Measurements from ENCODE around the gene STX5.
"Not testable (repeated sequence)": the region's sequence is repeated elsewhere in the genome, so short reads cannot be mapped to it uniquely, and the experiment has no call there.

STX5 gene

DNA sequence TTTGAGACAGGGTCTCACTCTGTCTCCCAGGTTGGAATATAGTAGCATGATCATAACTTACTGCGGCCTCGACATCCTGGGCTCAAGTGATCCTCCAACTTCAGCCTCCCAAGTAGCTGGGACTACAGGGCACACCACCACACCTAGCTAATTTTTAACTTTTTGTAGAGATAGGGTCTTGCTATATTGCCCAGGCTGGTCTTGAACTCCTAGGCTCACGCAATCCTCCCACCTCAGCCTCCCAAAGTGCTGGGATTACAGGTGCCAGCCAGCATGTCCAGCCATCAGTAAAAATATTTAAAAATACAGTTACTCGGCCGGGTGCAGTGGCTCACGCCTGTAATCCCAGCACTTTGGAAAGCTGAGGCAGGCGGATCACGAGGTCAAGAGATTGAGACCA, 3.7 kb downstream of the STX5 start:
- not testable (repeated sequence) for DNase-seq

DNA sequence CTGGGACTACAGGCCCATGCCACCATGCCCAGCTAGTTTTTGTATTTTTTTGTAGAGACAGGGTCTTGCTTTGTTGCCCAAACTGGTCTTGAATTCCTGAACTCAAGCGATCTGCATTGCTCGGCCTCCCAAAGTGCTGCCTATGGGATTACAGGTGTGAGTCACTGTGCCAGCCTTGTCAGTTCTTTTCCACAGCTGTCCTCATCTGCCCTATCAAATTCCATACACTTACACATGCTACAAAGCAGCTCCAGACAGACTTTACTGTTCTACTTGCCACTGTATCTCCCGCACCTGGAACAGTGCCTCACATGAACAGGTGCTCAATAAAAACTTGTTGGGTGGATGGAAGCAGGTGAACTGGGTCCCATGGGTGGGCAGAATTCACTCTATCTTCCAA, 8.2 kb downstream of the STX5 start:
- DNase-seq: no peak

GRCh38 chr11:62817129-62817528, 14.7 kb downstream of the STX5 start:
- DNase-seq: no peak

DNA sequence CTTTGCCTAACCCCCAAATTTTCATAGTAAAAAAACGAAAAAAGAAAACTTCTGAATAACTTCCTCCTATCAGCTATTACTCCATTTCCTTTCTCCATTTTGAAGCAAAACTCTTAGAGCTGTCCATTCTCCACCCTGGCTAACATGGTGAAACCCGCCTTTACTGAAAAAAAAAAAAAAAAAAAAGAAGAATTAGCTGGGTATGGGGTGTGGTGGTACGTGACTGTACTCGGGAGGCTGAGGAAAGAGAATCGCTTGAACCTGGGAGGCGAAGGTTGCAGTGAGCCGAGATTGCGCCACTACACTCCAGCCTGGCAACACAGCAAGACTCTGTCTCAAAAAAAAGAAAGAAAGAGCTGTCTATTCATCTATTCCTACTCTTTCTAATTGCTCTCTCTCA, 15.3 kb downstream of the STX5 start:
- DNase-seq: no peak

DNA sequence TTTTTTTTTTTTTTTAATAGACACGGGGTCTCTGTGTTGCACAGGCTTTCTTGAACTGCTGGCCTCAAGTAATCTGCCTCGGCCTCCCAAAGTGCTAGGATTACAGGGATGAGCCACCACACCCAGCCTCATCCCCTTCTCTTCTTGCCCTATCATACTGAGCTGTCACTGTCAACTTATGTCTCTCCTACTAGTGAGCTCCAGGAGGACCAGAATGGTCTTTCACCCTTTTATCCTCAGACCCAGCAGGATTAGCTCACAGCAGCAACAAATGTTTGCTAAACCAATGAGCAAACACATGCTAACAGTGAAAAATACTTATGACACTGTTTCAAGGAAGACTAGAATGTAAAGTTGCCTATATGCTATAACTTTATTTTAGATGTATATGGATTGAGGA, 20.2 kb downstream of the STX5 start:
- no peak for DNase-seq

GRCh38 chr11:62810748-62811147, 21.1 kb downstream of the STX5 start:
- DNase-seq: no peak

DNA sequence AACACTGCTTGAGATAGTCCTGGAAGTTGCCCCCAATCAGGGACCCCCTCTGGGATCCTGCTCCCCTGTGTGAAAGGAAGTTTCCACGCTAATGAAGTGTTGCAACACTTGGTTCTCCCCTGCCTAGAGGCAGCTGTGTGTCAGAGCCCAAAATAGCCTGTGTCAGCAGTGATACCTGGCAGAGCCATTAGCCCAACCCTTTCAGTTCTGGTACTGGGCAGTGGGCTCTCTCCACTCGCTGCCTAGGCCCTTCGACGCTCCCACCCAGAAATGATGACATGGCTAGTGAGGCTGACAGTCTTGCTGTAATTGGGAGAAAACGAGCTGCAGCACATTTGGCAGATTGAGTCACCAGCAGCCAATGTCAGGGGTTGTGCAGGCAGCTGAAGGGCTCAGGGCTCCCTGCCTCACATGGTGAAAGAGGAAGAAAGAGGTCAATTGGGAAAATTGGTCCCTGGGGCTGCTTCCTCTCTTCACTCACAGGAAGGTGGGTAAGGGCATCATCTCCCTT, 25.2 kb downstream of the STX5 start:
- DNase-seq: no peak

GRCh38 chr11:62805961-62806441, 25.9 kb downstream of the STX5 start:
- no peak for DNase-seq

- DNase-seq: peak; percentile 95
These were observed 26.6 kb downstream of the STX5 start, which contains the start of gene NXF1 for GRCh38 chr11:62805076-62805892. Gene NXF1 (minus strand): TSS chr11:62805440. CDS start chr11:62805356, 84 bp downstream.

GRCh38 chr11:62804310-62805075, 27.4 kb downstream of the STX5 start:
- no peak for DNase-seq

DNA sequence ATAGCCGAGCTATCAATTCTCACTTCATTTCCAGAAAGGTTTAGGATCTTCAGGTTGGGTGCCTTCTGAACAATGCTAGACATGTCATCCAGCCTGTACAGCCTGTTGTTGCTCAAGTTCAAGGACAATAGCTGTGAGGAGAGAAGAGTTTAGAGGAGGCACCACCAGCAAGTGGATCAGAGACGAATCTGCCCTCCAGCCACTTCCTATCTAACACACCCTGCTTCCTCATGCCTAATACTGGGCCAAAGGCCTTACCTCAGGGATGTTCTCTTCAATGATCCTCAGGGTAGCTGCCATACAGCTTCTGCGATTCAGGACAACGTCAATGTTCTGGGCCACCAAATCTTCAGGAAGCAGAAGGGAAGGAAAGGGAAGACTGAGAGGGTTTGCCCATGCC, 30.8 kb downstream of the STX5 start:
- DNase-seq: no peak

DNA sequence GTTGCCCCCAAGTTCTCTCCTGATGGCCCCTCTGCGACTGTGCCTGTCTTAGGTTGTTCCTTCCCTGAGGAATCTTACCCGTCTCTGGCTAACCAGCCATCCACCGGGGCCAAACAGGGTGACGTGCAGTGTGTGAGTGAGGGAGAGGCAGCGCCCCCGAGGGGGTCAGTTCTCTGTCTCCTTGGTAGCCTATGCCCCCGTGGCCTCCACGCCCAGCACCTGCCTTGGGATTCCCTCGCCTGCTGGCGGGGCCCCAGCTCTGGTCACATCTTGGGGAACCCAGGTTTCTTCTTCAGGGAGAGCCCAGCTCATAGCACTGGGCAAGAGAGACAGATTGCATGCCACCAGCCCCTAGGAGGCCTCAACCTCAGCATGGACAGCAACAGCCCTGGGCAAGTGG, 32.4 kb downstream of the STX5 start:
- no peak for DNase-seq

DNA sequence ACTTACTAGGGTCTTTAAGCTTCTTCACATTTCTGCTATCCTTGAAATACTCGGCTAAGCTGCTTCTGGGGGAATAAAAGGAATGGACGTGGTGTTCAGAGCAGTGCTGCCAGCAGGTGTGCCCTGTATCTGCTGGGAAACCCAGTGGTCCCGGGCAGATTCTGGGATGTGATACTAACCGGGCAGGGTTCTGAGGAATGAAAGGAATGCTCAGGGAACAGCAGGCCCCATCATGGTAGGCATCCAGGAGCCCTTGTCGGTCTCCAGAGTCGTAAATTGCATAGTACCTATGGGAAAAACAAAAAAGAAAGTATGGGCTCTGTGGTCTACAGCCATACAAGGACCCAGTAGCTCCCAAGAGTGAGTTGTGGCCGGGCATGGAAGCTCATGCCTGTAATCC, 35.6 kb downstream of the STX5 start:
- no peak for DNase-seq

GRCh38 chr11:62794201-62794775, 37.6 kb downstream of the STX5 start:
- no peak for DNase-seq

GRCh38 chr11:62792202-62792575, 39.7 kb downstream of the STX5 start:
- no peak for DNase-seq

- peak; percentile 92 for DNase-seq
These were observed 40.2 kb downstream of the STX5 start, which contains the start of gene TMEM223 for GRCh38 chr11:62791501-62792201. Gene TMEM223 (minus strand): TSS chr11:62792006. CDS start chr11:62791994, 12 bp downstream.

- no peak for DNase-seq
These were observed 42.3 kb downstream of the STX5 start for GRCh38 chr11:62789576-62789975.

- no peak for DNase-seq
These were observed 42.9 kb downstream of the STX5 start for GRCh38 chr11:62788991-62789390.

DNA sequence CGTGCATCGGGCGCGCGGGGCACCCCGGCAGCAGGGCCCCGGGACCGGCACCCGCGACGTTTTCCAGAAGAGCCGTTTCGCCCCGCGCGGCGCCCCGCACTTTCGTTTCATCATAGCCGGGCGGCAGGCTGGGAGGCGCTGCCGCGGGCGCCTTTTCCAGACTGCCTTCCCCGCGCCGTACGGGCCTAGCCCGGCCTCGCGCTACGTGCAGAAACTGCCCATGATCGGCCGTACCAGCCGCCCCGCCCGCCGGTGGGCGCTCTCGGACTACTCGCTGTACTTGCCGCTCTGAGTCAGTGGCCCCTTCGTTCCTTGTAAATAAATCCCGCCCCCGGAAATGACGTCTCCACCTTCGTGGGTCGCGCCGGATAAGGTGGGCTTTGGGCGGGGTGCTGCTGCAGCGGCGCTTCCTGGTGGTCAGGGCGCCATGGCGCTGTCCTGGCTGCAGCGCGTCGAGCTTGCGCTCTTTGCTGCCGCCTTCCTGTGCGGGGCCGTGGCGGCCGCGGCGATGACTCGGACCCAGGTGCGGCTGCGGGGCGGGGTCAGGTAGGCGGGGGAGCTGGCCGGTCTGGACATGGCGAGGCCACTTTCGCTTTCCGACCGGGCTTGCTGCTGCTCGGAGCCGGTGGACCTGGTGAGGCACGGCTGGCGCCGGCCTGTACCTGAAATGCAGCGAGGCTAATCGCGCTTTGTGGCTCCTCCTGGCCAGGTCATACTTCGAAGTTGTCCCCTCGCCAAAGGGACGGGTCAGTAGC, 44.7 kb downstream of the STX5 start, which contains the start of gene TMEM179B:
TSS of gene TMEM179B (plus strand) at position 398 of the 755 bp plus-strand sequence. CDS start at position 428, 30 bp downstream.
- DNase-seq: peak; percentile 98

- peak; percentile 90 for DNase-seq
These were observed 45.4 kb downstream of the STX5 start for GRCh38 chr11:62786318-62787004.

- no peak for DNase-seq
These were observed 49.1 kb downstream of the STX5 start for GRCh38 chr11:62782753-62783152.

Measured in left hindlimb (tissue), 1 donor.